Stimulated activated CD4-positive, alpha-beta T cell treated with anti-CD3 and anti-CD28 coated beads, TNF-alpha, amount 100 ng/mL, for 1 hour (primary cell): Measurements from ENCODE around the gene TNFRSF14.
A peak's percentile ranks its signal among the peaks of the same experiment; 100 is the strongest.
"Not testable (repeated sequence)": the region's sequence is repeated elsewhere in the genome, so short reads cannot be mapped to it uniquely, and the experiment has no call there.

Source experiments
- DNase-seq, 3 donors: peaks; one replicate each; pipeline ENCODE4 v3.0.0-alpha.2; 2020; ENCODE audit warnings: low read depth in 3 of 3, low spot score in 1 of 3

Gene TNFRSF14

GRCh38 chr1:2566101-2567045, 10.2 kb downstream of the TNFRSF14 start:
- no peak for DNase-seq

GRCh38 chr1:2567083-2567679, 11.0 kb downstream of the TNFRSF14 start:
- no peak for DNase-seq

GRCh38 chr1:2568187-2568816, 12.1 kb downstream of the TNFRSF14 start:
- not testable (repeated sequence) for DNase-seq

GRCh38 chr1:2569060-2569459, 12.9 kb downstream of the TNFRSF14 start:
- no peak for DNase-seq

GRCh38 chr1:2569703-2570102, 13.5 kb downstream of the TNFRSF14 start:
- DNase-seq, result not testable (repeated sequence)

GRCh38 chr1:2570332-2570731, 14.2 kb downstream of the TNFRSF14 start:
- no peak for DNase-seq

GRCh38 chr1:2571348-2571747, 15.2 kb downstream of the TNFRSF14 start:
- DNase-seq, result no peak

GRCh38 chr1:2573250-2573920, 17.2 kb downstream of the TNFRSF14 start:
- DNase-seq, result no peak

GRCh38 chr1:2574350-2574749, 18.2 kb downstream of the TNFRSF14 start:
- DNase-seq, result no peak

- no peak for DNase-seq
These were observed 19.9 kb downstream of the TNFRSF14 start for GRCh38 chr1:2575801-2576663.

- DNase-seq, result peak in 2 of 3 donors; percentile 24
These were observed 21.4 kb downstream of the TNFRSF14 start for GRCh38 chr1:2577565-2578075.

GRCh38 chr1:2578758-2579118, 22.6 kb downstream of the TNFRSF14 start:
- no peak for DNase-seq

GRCh38 chr1:2580691-2581090, 24.5 kb downstream of the TNFRSF14 start:
- no peak for DNase-seq

GRCh38 chr1:2582391-2582790, 26.2 kb downstream of the TNFRSF14 start:
- DNase-seq, result no peak

- no peak for DNase-seq
These were observed 27.2 kb downstream of the TNFRSF14 start for GRCh38 chr1:2583331-2583791.

- no peak for DNase-seq
These were observed 27.7 kb downstream of the TNFRSF14 start for GRCh38 chr1:2583871-2584351.

- no peak for DNase-seq
These were observed 28.6 kb downstream of the TNFRSF14 start for GRCh38 chr1:2584686-2585317.

GRCh38 chr1:2585318-2586092, 29.3 kb downstream of the TNFRSF14 start:
- peak; percentile 29 to 43 (median 38) for DNase-seq
